ENCODE data around the gene GNPNAT1.

GRCh38 chr14:52789118-52789517 lies 2.3 kb downstream of the GNPNAT1 start:
- TF ChIP-seq, protein P1, sequence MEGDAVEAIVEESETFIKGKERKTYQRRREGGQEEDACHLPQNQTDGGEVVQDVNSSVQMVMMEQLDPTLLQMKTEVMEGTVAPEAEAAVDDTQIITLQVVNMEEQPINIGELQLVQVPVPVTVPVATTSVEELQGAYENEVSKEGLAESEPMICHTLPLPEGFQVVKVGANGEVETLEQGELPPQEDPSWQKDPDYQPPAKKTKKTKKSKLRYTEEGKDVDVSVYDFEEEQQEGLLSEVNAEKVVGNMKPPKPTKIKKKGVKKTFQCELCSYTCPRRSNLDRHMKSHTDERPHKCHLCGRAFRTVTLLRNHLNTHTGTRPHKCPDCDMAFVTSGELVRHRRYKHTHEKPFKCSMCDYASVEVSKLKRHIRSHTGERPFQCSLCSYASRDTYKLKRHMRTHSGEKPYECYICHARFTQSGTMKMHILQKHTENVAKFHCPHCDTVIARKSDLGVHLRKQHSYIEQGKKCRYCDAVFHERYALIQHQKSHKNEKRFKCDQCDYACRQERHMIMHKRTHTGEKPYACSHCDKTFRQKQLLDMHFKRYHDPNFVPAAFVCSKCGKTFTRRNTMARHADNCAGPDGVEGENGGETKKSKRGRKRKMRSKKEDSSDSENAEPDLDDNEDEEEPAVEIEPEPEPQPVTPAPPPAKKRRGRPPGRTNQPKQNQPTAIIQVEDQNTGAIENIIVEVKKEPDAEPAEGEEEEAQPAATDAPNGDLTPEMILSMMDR (IDR thresholded peaks at IDR 0.05; ENCODE audit: low read length), result no peak
- no peak for TF ChIP-seq EZH2 (IDR thresholded peaks at IDR 0.05; ENCODE audit: borderline replicate concordance, low read length)
